Caco-2 (cell line): ENCODE results near the gene RNPS1. TPM values are rescaled to one million over a fixed set of nuclear protein-coding genes. Genes with fewer than 3 reads are reported as not detected.
A peak's percentile ranks its signal among the peaks of the same experiment; 100 is the strongest.

Source experiments
- BruUV-seq: library from RNA; stranded (reverse); fragments of 400-500 nt; replicated peaks from 2 replicates; lab custom pipeline; 2021; lab: Mats Ljungman, UMichigan
- CTCF ChIA-PET: fragments of 300-600 bp; sonication (Branson Sonifier 250); formaldehyde crosslinking; loops from one replicate; lab custom pipeline; 2022; ENCODE audit warnings: antibody characterized with exemption; lab: Charles Lee
- POLR2A ChIA-PET: fragments of 300-600 bp; sonication (Branson Sonifier 250); formaldehyde crosslinking; loops from one replicate; lab custom pipeline; 2022; ENCODE audit warnings: antibody characterized with exemption; lab: Charles Lee
- DNase-seq, 2 experiments: peaks; one replicate each; pipeline versions ENCODE4 v3.0.0 to v3.0.0-alpha.2; 2020 to 2022
- H3K27me3 ChIP-seq: replicated peaks from 2 replicates; pipeline ENCODE4 v1.6.0; 2011; ENCODE audit warnings: low read length; ENCODE audit not compliant: control insufficient read depth, insufficient read depth
- H3K36me3 ChIP-seq: 2 replicates; pipeline ENCODE4 v1.5.1; 2011; ENCODE audit warnings: low read length; ENCODE audit not compliant: control insufficient read depth, insufficient read depth
- H3K4me1 ChIP-seq: fragments of 250-450 bp; sonication (Bioruptor Pico); 2 replicates; pipeline ENCODE4 v1.5.1; 2020; ENCODE audit warnings: mild to moderate bottlenecking
- H3K4me3 ChIP-seq: 2 replicates; pipeline ENCODE4 v1.5.1; 2011; ENCODE audit warnings: low read depth, mild to moderate bottlenecking, control low read depth, low read length
- H3K9me3 ChIP-seq: fragments of 250-450 bp; sonication (Bioruptor Pico); 2 replicates; pipeline ENCODE4 v1.5.1; 2020; ENCODE audit warnings: mild to moderate bottlenecking, moderate library complexity
- H3K27ac Mint-ChIP-seq: one replicate; pipeline ENCODE4 v1.8.0; 2022; ENCODE audit warnings: mixed read lengths; ENCODE audit not compliant: unreplicated experiment
- H3K27me3 Mint-ChIP-seq: one replicate; pipeline ENCODE4 v1.8.0; 2022; ENCODE audit warnings: mixed read lengths; ENCODE audit not compliant: insufficient read depth, unreplicated experiment
- H3K36me3 Mint-ChIP-seq: one replicate; pipeline ENCODE4 v1.8.0; 2022; ENCODE audit warnings: mild to moderate bottlenecking, mixed read lengths; ENCODE audit not compliant: insufficient read depth, unreplicated experiment
- H3K4me1 Mint-ChIP-seq: one replicate; pipeline ENCODE4 v1.8.0; 2022; ENCODE audit warnings: low read depth, mixed read lengths; ENCODE audit not compliant: unreplicated experiment
- H3K4me3 Mint-ChIP-seq: one replicate; pipeline ENCODE4 v1.8.0; 2022; ENCODE audit warnings: mild to moderate bottlenecking, moderate library complexity, mixed read lengths; ENCODE audit not compliant: unreplicated experiment
- H3K9me3 Mint-ChIP-seq: one replicate; pipeline ENCODE4 v1.8.0; 2022; ENCODE audit warnings: mixed read lengths; ENCODE audit not compliant: unreplicated experiment
- intact Hi-C: fragments of 100-400 bp; cut with micrococcal nuclease; formaldehyde crosslinking; loops from one replicate; pipeline ENCODE4 v1.10.0; 2022; ENCODE audit not compliant: unreplicated experiment
- total RNA-seq: library from RNA; stranded (reverse); gene quantifications from 2 replicates; pipeline ENCODE4 v1.2.3, GENCODE V29; 2022
- TF ChIP-seq, protein P1 (sequence below), 2 experiments: fragments of 200-600 bp in 1 of 2; IDR thresholded peaks; 1 replicate in 1 of 2; 2 replicates in 1 of 2; pipeline versions ENCODE4 v1.5.1 to v1.8.0; 2011 to 2022; ENCODE audit warnings: antibody characterized with exemption in 1 of 2, control low read depth in 1 of 2, inconsistent platforms in 1 of 2, low read depth in 1 of 2, low read length in 1 of 2, mild to moderate bottlenecking in 1 of 2, moderate library complexity in 1 of 2; ENCODE audit not compliant: insufficient read depth in 1 of 2, severe bottlenecking in 1 of 2, unreplicated experiment in 1 of 2

RNPS1 gene
- total RNA-seq, 1 experiment from 2014 or later: 210 TPM

- peaks cover 21% of the 10 kb centered on the region for H3K4me1 ChIP-seq
- no peaks in the 10 kb centered on the region for H3K27me3 Mint-ChIP-seq
- intact Hi-C loops: no loop called here
- DNase-seq: peak in 1 of 2 experiments; percentile 32
- no peaks in the 10 kb centered on the region for H3K27me3 ChIP-seq
- H3K36me3 ChIP-seq: peaks cover 6% of the 10 kb centered on the region
- no TSS peak for BruUV-seq
- POLR2A ChIA-PET: interaction anchor here (0.5 kb wide), 1 partner anchor 54 kb away, joined by 4 read pairs; no protein-coding TSS in a partner anchor
- H3K9me3 Mint-ChIP-seq: no peaks in the 10 kb centered on the region
- TF ChIP-seq, protein P1, sequence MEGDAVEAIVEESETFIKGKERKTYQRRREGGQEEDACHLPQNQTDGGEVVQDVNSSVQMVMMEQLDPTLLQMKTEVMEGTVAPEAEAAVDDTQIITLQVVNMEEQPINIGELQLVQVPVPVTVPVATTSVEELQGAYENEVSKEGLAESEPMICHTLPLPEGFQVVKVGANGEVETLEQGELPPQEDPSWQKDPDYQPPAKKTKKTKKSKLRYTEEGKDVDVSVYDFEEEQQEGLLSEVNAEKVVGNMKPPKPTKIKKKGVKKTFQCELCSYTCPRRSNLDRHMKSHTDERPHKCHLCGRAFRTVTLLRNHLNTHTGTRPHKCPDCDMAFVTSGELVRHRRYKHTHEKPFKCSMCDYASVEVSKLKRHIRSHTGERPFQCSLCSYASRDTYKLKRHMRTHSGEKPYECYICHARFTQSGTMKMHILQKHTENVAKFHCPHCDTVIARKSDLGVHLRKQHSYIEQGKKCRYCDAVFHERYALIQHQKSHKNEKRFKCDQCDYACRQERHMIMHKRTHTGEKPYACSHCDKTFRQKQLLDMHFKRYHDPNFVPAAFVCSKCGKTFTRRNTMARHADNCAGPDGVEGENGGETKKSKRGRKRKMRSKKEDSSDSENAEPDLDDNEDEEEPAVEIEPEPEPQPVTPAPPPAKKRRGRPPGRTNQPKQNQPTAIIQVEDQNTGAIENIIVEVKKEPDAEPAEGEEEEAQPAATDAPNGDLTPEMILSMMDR (IDR thresholded peaks at IDR 0.05; ENCODE audit: insufficient read depth in 1 of 2, low read depth in 1 of 2, low read length in 1 of 2, severe bottlenecking in 1 of 2, unreplicated experiment in 1 of 2): no peak
- CTCF ChIA-PET: interaction anchor here (0.6 kb wide), 1 partner anchor 16 kb away, joined by 4 read pairs; no protein-coding TSS in a partner anchor
- H3K9me3 ChIP-seq: no peaks in the 10 kb centered on the region
- H3K27ac Mint-ChIP-seq: no peak within 1 kb of the TSS
- H3K36me3 Mint-ChIP-seq: peaks cover 76% of the 10 kb centered on the region
- H3K4me1 Mint-ChIP-seq: peaks cover 7% of the 10 kb centered on the region
- H3K4me3 Mint-ChIP-seq: peak within 1 kb of the TSS; percentile 73
- H3K4me3 ChIP-seq: no peak within 1 kb of the TSS
These were observed 57.2 kb downstream of the RNPS1 start, which contains the start of gene BRICD5 for GRCh38 chr16:2210386-2211365. BRICD5 (minus strand) TSS chr16:2210863; CDS start chr16:2210833, 30 bp downstream.

DNA sequence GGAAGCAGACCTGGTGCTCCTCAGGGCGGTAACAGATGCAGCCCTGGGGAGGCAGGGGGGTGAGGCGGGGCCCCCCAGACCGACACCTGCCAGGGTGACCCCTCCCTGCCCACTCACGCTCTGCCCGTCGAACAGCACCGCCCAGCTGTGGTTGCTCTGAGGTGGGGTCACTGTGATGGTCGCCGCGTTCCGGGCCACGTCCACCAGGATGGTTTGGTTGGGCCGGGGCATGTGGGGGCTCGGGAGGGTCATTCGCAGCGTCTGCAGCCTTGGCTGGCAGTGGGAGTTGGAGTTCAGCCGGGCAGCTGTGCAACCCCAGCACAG is 58.0 kb downstream of the RNPS1 start:
- TF ChIP-seq, protein P1 (IDR thresholded peaks at IDR 0.05; ENCODE audit: insufficient read depth in 1 of 2, low read depth in 1 of 2, low read length in 1 of 2, severe bottlenecking in 1 of 2, unreplicated experiment in 1 of 2): no peak
- Mint-ChIP-seq H3K36me3 (peaks cover 71% of the 10 kb centered on the region), H3K9me3 (no peaks in the 10 kb centered on the region), H3K27me3 (no peaks in the 10 kb centered on the region), H3K27ac (no peak overlapping the region), H3K4me3 (no peak overlapping the region), H3K4me1 (peaks cover 7% of the 10 kb centered on the region)
- intact Hi-C loops: no loop called here
- H3K27me3 ChIP-seq: no peaks in the 10 kb centered on the region
- peaks cover 6% of the 10 kb centered on the region for H3K36me3 ChIP-seq
- no TSS peak for BruUV-seq
- ChIA-PET CTCF (no interaction called here), POLR2A (no interaction called here)
- no peak for DNase-seq
- H3K9me3 ChIP-seq: no peaks in the 10 kb centered on the region
- peaks cover 21% of the 10 kb centered on the region for H3K4me1 ChIP-seq
- H3K4me3 ChIP-seq: no peak overlapping the region

- Histone ChIP-seq H3K36me3 (peaks cover 6% of the 10 kb centered on the region), H3K27me3 (no peaks in the 10 kb centered on the region), H3K4me1 (peaks cover 21% of the 10 kb centered on the region), H3K9me3 (no peaks in the 10 kb centered on the region), H3K4me3 (no peak overlapping the region)
- H3K36me3 Mint-ChIP-seq: peaks cover 70% of the 10 kb centered on the region
- H3K27me3 Mint-ChIP-seq: no peaks in the 10 kb centered on the region
- POLR2A ChIA-PET: no interaction called here
- no TSS peak for BruUV-seq
- no peak overlapping the region for H3K4me3 Mint-ChIP-seq
- intact Hi-C loops: no loop called here
- CTCF ChIA-PET: no interaction called here
- peaks cover 11% of the 10 kb centered on the region for H3K4me1 Mint-ChIP-seq
- TF ChIP-seq, protein P1 (IDR thresholded peaks at IDR 0.05; ENCODE audit: insufficient read depth in 1 of 2, low read depth in 1 of 2, low read length in 1 of 2, severe bottlenecking in 1 of 2, unreplicated experiment in 1 of 2): no peak
- no peak for DNase-seq
- no peaks in the 10 kb centered on the region for H3K9me3 Mint-ChIP-seq
- H3K27ac Mint-ChIP-seq: no peak overlapping the region
These were observed 58.5 kb downstream of the RNPS1 start for GRCh38 chr16:2209258-2210008.
